H9 (cell line): ENCODE measurements around the gene LRRC45. TPM values are rescaled to one million over a fixed set of nuclear protein-coding genes. Genes with fewer than 3 reads are reported as not detected.
A peak's percentile ranks its signal among the peaks of the same experiment; 100 is the strongest.

ENCODE experiments used
- DNase-seq: peaks from one replicate; pipeline ENCODE4 v3.0.0-alpha.2; 2017
- H2AFZ ChIP-seq: one replicate; pipeline ENCODE4 v1.6.1; 2013; ENCODE audit warnings: mild to moderate bottlenecking, low read length, control low read depth, moderate library complexity
- H2AK5ac ChIP-seq: 2 replicates; pipeline ENCODE4 v1.6.1; 2013; ENCODE audit warnings: low read length, control low read depth, mixed read lengths; ENCODE audit not compliant: insufficient read length
- H2BK120ac ChIP-seq: one replicate; pipeline ENCODE4 v1.6.1; 2013; ENCODE audit warnings: low read depth, mild to moderate bottlenecking, low read length, control low read depth, inconsistent platforms; ENCODE audit not compliant: poor library complexity, severe bottlenecking
- H2BK12ac ChIP-seq: 2 replicates; pipeline ENCODE4 v1.6.1; 2013; ENCODE audit warnings: low read length, control low read depth, mixed read lengths, low read depth; ENCODE audit not compliant: insufficient read length
- H2BK15ac ChIP-seq: 2 replicates; pipeline ENCODE4 v1.6.1; 2013; ENCODE audit warnings: low read depth, low read length, control low read depth
- H2BK20ac ChIP-seq: one replicate; pipeline ENCODE4 v1.6.1; 2013; ENCODE audit warnings: low read depth, mild to moderate bottlenecking, low read length, control low read depth, inconsistent platforms; ENCODE audit not compliant: poor library complexity, severe bottlenecking
- H2BK5ac ChIP-seq: 2 replicates; pipeline ENCODE4 v1.6.1; 2013; ENCODE audit warnings: low read length, control low read depth, mixed read lengths; ENCODE audit not compliant: insufficient read length
- H3K14ac ChIP-seq: 2 replicates; pipeline ENCODE4 v1.6.1; 2013; ENCODE audit warnings: low read length, control low read depth; ENCODE audit not compliant: insufficient read depth
- H3K18ac ChIP-seq: 2 replicates; pipeline ENCODE4 v1.6.1; 2013; ENCODE audit warnings: low read depth, mild to moderate bottlenecking, mixed read lengths, low read length, control low read depth; ENCODE audit not compliant: insufficient read length
- H3K23ac ChIP-seq: 2 replicates; pipeline ENCODE4 v1.6.1; 2013; ENCODE audit warnings: low read length, control low read depth, mixed read lengths, low read depth; ENCODE audit not compliant: insufficient read length
- H3K23me2 ChIP-seq: 2 replicates; pipeline ENCODE4 v1.6.1; 2013; ENCODE audit warnings: low read depth, mild to moderate bottlenecking, mixed read lengths, low read length, control low read depth; ENCODE audit not compliant: insufficient read length, poor library complexity, severe bottlenecking
- H3K27ac ChIP-seq: 2 replicates; pipeline ENCODE4 v1.5.1; 2013; ENCODE audit warnings: low read length, control low read depth, mixed read lengths, low read depth; ENCODE audit not compliant: insufficient read length
- H3K27me3 ChIP-seq: 2 replicates; pipeline ENCODE4 v1.6.1; 2013; ENCODE audit warnings: low read length, control low read depth, inconsistent platforms; ENCODE audit not compliant: insufficient read depth
- H3K4ac ChIP-seq: 2 replicates; pipeline ENCODE4 v1.6.1; 2013; ENCODE audit warnings: low read depth, mild to moderate bottlenecking, control low read depth, inconsistent platforms, low read length, moderate library complexity
- H3K4me1 ChIP-seq: 2 replicates; pipeline ENCODE4 v1.6.1; 2013; ENCODE audit warnings: low read length, control low read depth, inconsistent platforms; ENCODE audit not compliant: insufficient read depth
- H3K4me2 ChIP-seq: 2 replicates; pipeline ENCODE4 v1.6.1; 2013; ENCODE audit warnings: low read length, control low read depth, mixed read lengths; ENCODE audit not compliant: insufficient read length, insufficient read depth
- H3K56ac ChIP-seq: 2 replicates; pipeline ENCODE4 v1.6.1; 2013; ENCODE audit warnings: low read depth, mild to moderate bottlenecking, mixed read lengths, low read length, control low read depth; ENCODE audit not compliant: insufficient read length
- H3K79me1 ChIP-seq: 2 replicates; pipeline ENCODE4 v1.6.1; 2013; ENCODE audit warnings: low read depth, mild to moderate bottlenecking, moderate library complexity, low read length, control low read depth, inconsistent platforms; ENCODE audit not compliant: insufficient read depth, poor library complexity, severe bottlenecking
- H3K79me2 ChIP-seq: 2 replicates; pipeline ENCODE4 v1.6.1; 2013; ENCODE audit warnings: low read length, control low read depth, inconsistent platforms; ENCODE audit not compliant: insufficient read depth
- H3K9ac ChIP-seq: 2 replicates; pipeline ENCODE4 v1.6.1; 2013; ENCODE audit warnings: low read length, control low read depth, mixed read lengths; ENCODE audit not compliant: insufficient read length; ENCODE audit errors: extremely low read depth
- H3K9me3 ChIP-seq: one replicate; pipeline ENCODE4 v1.6.1; 2013; ENCODE audit warnings: low read depth, low read length, inconsistent platforms; ENCODE audit not compliant: control insufficient read depth
- H3T11ph ChIP-seq: one replicate; pipeline ENCODE4 v1.6.1; 2013; ENCODE audit warnings: mild to moderate bottlenecking, low read length, control low read depth, inconsistent platforms
- H4K20me1 ChIP-seq: one replicate; pipeline ENCODE4 v1.6.1; 2013; ENCODE audit not compliant: control insufficient read depth, insufficient read length, insufficient read depth
- H4K5ac ChIP-seq: 2 replicates; pipeline ENCODE4 v1.6.1; 2013; ENCODE audit warnings: low read depth, mild to moderate bottlenecking, mixed read lengths, low read length, control low read depth; ENCODE audit not compliant: insufficient read length
- H4K8ac ChIP-seq: replicated peaks from 2 replicates; pipeline ENCODE4 v1.6.1; 2013; ENCODE audit warnings: low read length, control low read depth, mixed read lengths, low read depth; ENCODE audit not compliant: insufficient read length
- H4K91ac ChIP-seq: 2 replicates; pipeline ENCODE4 v1.6.1; 2013; ENCODE audit warnings: low read depth, mild to moderate bottlenecking, moderate library complexity, mixed read lengths, low read length, control low read depth; ENCODE audit not compliant: insufficient read length
- H3K27ac Mint-ChIP-seq, 3 experiments: 2 replicates in 2 of 3; 3 replicates in 1 of 3; pipeline ENCODE4 v1.8.0; 2020 to 2021; ENCODE audit warnings: mixed read lengths in 3 of 3, mild to moderate bottlenecking in 1 of 3, moderate library complexity in 1 of 3
- H3K27me3 Mint-ChIP-seq: 2 replicates; pipeline ENCODE4 v1.8.0; 2021; ENCODE audit warnings: low read depth, mild to moderate bottlenecking, moderate library complexity, mixed read lengths
- H3K36me3 Mint-ChIP-seq, 3 experiments: 2 replicates in 2 of 3; 3 replicates in 1 of 3; pipeline ENCODE4 v1.8.0; 2020 to 2021; ENCODE audit warnings: low read depth in 3 of 3, mixed read lengths in 3 of 3; ENCODE audit not compliant: insufficient read depth in 1 of 3
- H3K4me1 Mint-ChIP-seq, 2 experiments: 2 replicates each; pipeline ENCODE4 v1.8.0; 2020; ENCODE audit warnings: mixed read lengths in 2 of 2
- H3K4me3 Mint-ChIP-seq, 2 experiments: 2 replicates in 1 of 2; 3 replicates in 1 of 2; pipeline ENCODE4 v1.8.0; 2020 to 2021; ENCODE audit warnings: mild to moderate bottlenecking in 2 of 2, mixed read lengths in 2 of 2, moderate library complexity in 1 of 2
- H3K9me3 Mint-ChIP-seq, 2 experiments: 2 replicates in 1 of 2; 3 replicates in 1 of 2; pipeline ENCODE4 v1.8.0; 2020; ENCODE audit warnings: mild to moderate bottlenecking in 2 of 2, mixed read lengths in 2 of 2, moderate library complexity in 1 of 2
- CTCF ChIP-seq: fragments of 200-600 bp; sonication (generic); conservative IDR thresholded peaks from 3 replicates; pipeline ENCODE4 v1.8.0; 2021; ENCODE audit warnings: antibody characterized with exemption, mild to moderate bottlenecking
- WGBS: extraction: QIAGEN DNeasy Blood & Tissue Kit; methylation state at CpG from one replicate; pipeline ENCODE4 v1.1.7; 2013; ENCODE audit warnings: missing lambda C conversion rate, low lambda C conversion rate, mixed read lengths; ENCODE audit not compliant: insufficient read length; ENCODE audit errors: extremely low coverage; 5-methylcytosine and 5-hydroxymethylcytosine counted together
- total RNA-seq: library from RNA; stranded (reverse); gene quantifications from 2 replicates; pipeline ENCODE4 v1.2.1, GENCODE V29; 2021

The LRRC45 gene
- total RNA-seq, 1 experiment from 2014 or later = 28.7 TPM

GRCh38 chr17:82062076-82062983 lies 39.2 kb downstream of the LRRC45 start:
- Histone ChIP-seq H2BK20ac (no peak overlapping the region), H3K4me2 (no peak overlapping the region), H3K4me1 (no peaks in the 10 kb centered on the region), H2AK5ac (no peak overlapping the region), H2BK15ac (no peak overlapping the region), H3K18ac (no peak overlapping the region), H2BK12ac (no peak overlapping the region), H4K20me1 (no peaks in the 10 kb centered on the region), H4K91ac (no peak overlapping the region), H3K9ac (no peak overlapping the region), H3K14ac (no peak overlapping the region), H2BK120ac (no peak overlapping the region), H3K27me3 (no peaks in the 10 kb centered on the region), H3K79me2 (no peaks in the 10 kb centered on the region), H3K23ac (no peak overlapping the region), H2BK5ac (no peak overlapping the region), H3K9me3 (no peaks in the 10 kb centered on the region), H2AFZ (no peak overlapping the region), H4K5ac (no peak overlapping the region), H3K4ac (no peak overlapping the region), H3K23me2 (peaks cover 15% of the 10 kb centered on the region), H3K79me1 (no peaks in the 10 kb centered on the region), H3K27ac (no peak overlapping the region), H4K8ac (no peak overlapping the region), H3K56ac (no peak overlapping the region), H3T11ph (no peak overlapping the region)
- peaks cover 4% of the 10 kb centered on the region; the same call in 1 of the 2 replicates for H3K27me3 Mint-ChIP-seq
- WGBS = no CpG with 5 or more reads among the region's 24 CpGs
- H3K4me1 Mint-ChIP-seq = peaks cover 4 to 5% of the 10 kb centered on the region in 2 experiments
- no peak; the same call in 2 of the 3 replicates for TF ChIP-seq CTCF
- H3K9me3 Mint-ChIP-seq = no peaks in the 10 kb centered on the region; a peak in 1 of 5 replicates
- peak overlapping the region in 1 of 2 experiments; percentile 15; a peak in 1 of 5 replicates for H3K4me3 Mint-ChIP-seq
- no peak for DNase-seq
- H3K36me3 Mint-ChIP-seq = peaks cover 4 to 23% (median 21%) of the 10 kb centered on the region in 3 experiments
- H3K27ac Mint-ChIP-seq = no peak overlapping the region
